GM11168 (cell line): ENCODE data around the gene NOA1.
"Not testable (repeated sequence)": the region's sequence is repeated elsewhere in the genome, so short reads cannot be mapped to it uniquely, and the experiment has no call there.

Experiments
- in situ Hi-C: fragments of 300-500 bp; cut with MboI; formaldehyde crosslinking; loops from one replicate; pipeline ENCODE4 v1.12.0; 2022; ENCODE audit warnings: low sequenced_read_pairs; ENCODE audit not compliant: unreplicated experiment

Gene NOA1

GRCh38 chr4:56959100-56959499, 18.3 kb downstream of the NOA1 start:
- in situ Hi-C loops = no loop called here

- in situ Hi-C loops = no loop called here
Observed at GRCh38 chr4:56958111-56958517, 19.3 kb downstream of the NOA1 start.

- in situ Hi-C loops = no loop called here
Observed at GRCh38 chr4:56953680-56954520, 23.5 kb downstream of the NOA1 start.

- in situ Hi-C loops = no loop called here
Observed at GRCh38 chr4:56941403-56941802, 36.0 kb downstream of the NOA1 start.

GRCh38 chr4:56940971-56941370, 36.4 kb downstream of the NOA1 start:
- in situ Hi-C loops = no loop called here

- in situ Hi-C loops = no loop called here
Observed at GRCh38 chr4:56940403-56940802, 37.0 kb downstream of the NOA1 start.

- in situ Hi-C loops = not testable (repeated sequence)
Observed at GRCh38 chr4:56939826-56940225, 37.6 kb downstream of the NOA1 start.

- in situ Hi-C loops = no loop called here
Observed at GRCh38 chr4:56937262-56937661, 40.1 kb downstream of the NOA1 start.

- in situ Hi-C loops = no loop called here
Observed at GRCh38 chr4:56931924-56932323, 45.5 kb downstream of the NOA1 start.

GRCh38 chr4:56930638-56931037, 46.8 kb downstream of the NOA1 start:
- in situ Hi-C loops = no loop called here

GRCh38 chr4:56927196-56927595, 50.2 kb downstream of the NOA1 start:
- in situ Hi-C loops = no loop called here

- in situ Hi-C loops = not testable (repeated sequence)
Observed at GRCh38 chr4:56914977-56915376, 62.4 kb downstream of the NOA1 start.

GRCh38 chr4:56914336-56914735, 63.1 kb downstream of the NOA1 start:
- in situ Hi-C loops = no loop called here
